ENCODE measurements around the gene RAX2. TPM values are rescaled to one million over a fixed set of nuclear protein-coding genes. Genes with fewer than 3 reads are reported as not detected.
A peak's percentile ranks its signal among the peaks of the same experiment; 100 is the strongest.

RAX2 gene
- total and polyA plus RNA-seq, 2 of the 8 experiments (the other 6 are each of a cell fraction or from before 2014, with no cell fraction given): 0.08 TPM; not detected in 1

GRCh38 chr19:3761382-3762129 is 10.5 kb downstream of the RAX2 start, which contains the start of gene APBA3:
TSS of gene APBA3 (minus strand) at chr19:3761692. CDS start at chr19:3760264, 1,428 bp downstream.
- peaks cover 0 to 3% (median 0%) of the 10 kb centered on the region in 4 experiments; a peak in 5 of 8 replicates for H3K36me3 ChIP-seq (ENCODE audit: control insufficient read depth in 2 of 4, insufficient read depth in 4 of 4, low read length in 3 of 4)
- no peak within 1 kb of the TSS for H2AK5ac ChIP-seq (ENCODE audit: low read depth, low read length)
- DNase-seq (ENCODE audit: low read depth in 1 of 2, low spot score in 2 of 2) (peak; percentile 79 to 99), FAIRE-seq (no peak)
- H3K9ac ChIP-seq (replicated peaks in 1 of 4; ENCODE audit: extremely low read depth in 1 of 4, low read depth in 3 of 4, low read length in 3 of 4): peak within 1 kb of the TSS; percentile 65 to 93 (median 84)
- H3K23ac ChIP-seq (ENCODE audit: insufficient read length): no peak within 1 kb of the TSS
- peak within 1 kb of the TSS; percentile 82; the same call in 1 of the 2 replicates for H2AFZ ChIP-seq (ENCODE audit: low read length)
- WGBS, 2 experiments (ENCODE audit: extremely low coverage in 1 of 2, insufficient coverage in 1 of 2, insufficient read length in 1 of 2, insufficient replicate concordance in 2 of 2, low coverage in 1 of 2, low lambda C conversion rate in 2 of 2, missing lambda C conversion rate in 1 of 2): 10% methylated on average over 41 of the region's 45 CpGs; no CpG with 5 or more reads in 1 of the 2 experiments
- peaks cover 0 to 5% of the 10 kb centered on the region in 2 experiments for H4K20me1 ChIP-seq (replicated peaks in 1 of 2; ENCODE audit: control insufficient read depth in 1 of 2, insufficient read depth in 2 of 2, low read length in 2 of 2)
- H3K27ac ChIP-seq (ENCODE audit: low read depth, low read length): peak within 1 kb of the TSS; percentile 85
- peak within 1 kb of the TSS; percentile 91 for H2BK5ac ChIP-seq (ENCODE audit: low read depth, low read length)
- peak within 1 kb of the TSS; percentile 98 for H3K18ac ChIP-seq (ENCODE audit: extremely low read depth, low read length)
- ChIA-PET CTCF (ENCODE audit: partially characterized antibody) (interaction anchor here (0.6 to 2.7 kb wide), 7 partner anchors 13 to 477 kb away, joined by 3 to 8 read pairs (median 4); no protein-coding TSS in a partner anchor), POLR2A (ENCODE audit: partially characterized antibody) (interaction anchor here (0.6 to 3.0 kb wide), 21 partner anchors 10 to 317 kb away, joined by 3 to 23 read pairs (median 4); partner anchors contain the start of genes DAPK3, EEF2, MATK and NMRK2)
- peak within 1 kb of the TSS; percentile 85 for H4K5ac ChIP-seq (ENCODE audit: insufficient read length, low read depth, low read length)
- no peaks in the 10 kb centered on the region; the same call in 1 of the 2 replicates for H3K79me1 ChIP-seq (ENCODE audit: low read depth, low read length)
- H3K4me3 ChIP-seq (ENCODE audit: extremely low read depth in 1 of 4, insufficient read depth in 2 of 4, low read depth in 3 of 4, low read length in 4 of 4): peak within 1 kb of the TSS; percentile 88 to 95 (median 90)
- H3K4me1 ChIP-seq (replicated peaks in 1 of 4; ENCODE audit: control insufficient read depth in 3 of 4, insufficient read depth in 4 of 4, low read length in 3 of 4): no peaks in the 10 kb centered on the region
- peak within 1 kb of the TSS; percentile 97 for H4K8ac ChIP-seq (ENCODE audit: extremely low read depth, insufficient read depth, low read length)
- H3K4me2 ChIP-seq (ENCODE audit: insufficient read depth in 1 of 2, low read depth in 2 of 2, low read length in 2 of 2): peak within 1 kb of the TSS; percentile 72 to 87
- H3K9me3 ChIP-seq (ENCODE audit: insufficient read depth in 2 of 2, low read depth in 1 of 2, low read length in 1 of 2): no peaks in the 10 kb centered on the region
- peak within 1 kb of the TSS; percentile 79 for H4K91ac ChIP-seq (replicated peaks; ENCODE audit: insufficient read length, low read length)
- peaks cover 0 to 7% of the 10 kb centered on the region in 2 experiments; a peak in 1 of 4 replicates for H3K79me2 ChIP-seq (ENCODE audit: control insufficient read depth in 1 of 2, insufficient read depth in 2 of 2, low read length in 2 of 2)
- H3K23me2 ChIP-seq (ENCODE audit: low read depth, low read length): peaks cover 5% of the 10 kb centered on the region
- H2BK12ac ChIP-seq (ENCODE audit: low read depth, low read length): 0 out of 2 replicates have a peak within 1 kb of the TSS, but pooled peaks have one; percentile 9
- H3K14ac ChIP-seq (ENCODE audit: insufficient read length): no peak within 1 kb of the TSS
- H2BK20ac ChIP-seq (ENCODE audit: low read length): no peak within 1 kb of the TSS
- no peak within 1 kb of the TSS; the same call in 1 of the 2 replicates for H2BK15ac ChIP-seq (ENCODE audit: low read length)
- peak within 1 kb of the TSS; percentile 88 for H3K56ac ChIP-seq (replicated peaks; ENCODE audit: insufficient read length, low read depth, low read length)
- H3K4ac ChIP-seq (replicated peaks; ENCODE audit: insufficient read length, low read depth, low read length): peak within 1 kb of the TSS; percentile 92
- H2BK120ac ChIP-seq (replicated peaks; ENCODE audit: low read depth, low read length): no peak within 1 kb of the TSS
- H3K27me3 ChIP-seq (replicated peaks in 1 of 4; ENCODE audit: control insufficient read depth in 3 of 4, extremely low read depth in 1 of 4, insufficient read depth in 3 of 4, low read length in 3 of 4): no peaks in the 10 kb centered on the region
- no peak for TF ChIP-seq E2F6 (IDR thresholded peaks at IDR 0.05)
- peak; percentile 69 for TF ChIP-seq TAF1 (IDR thresholded peaks at IDR 0.05; ENCODE audit: low read depth, low read length)
- TF ChIP-seq EGR1 (IDR thresholded peaks at IDR 0.05; ENCODE audit: borderline replicate concordance, low read depth, low read length): peak; percentile 67; the same call in 1 of the 2 replicates
- TF ChIP-seq KDM1A (IDR thresholded peaks at IDR 0.05; ENCODE audit: borderline replicate concordance, low read length): 0 out of 2 replicates have a peak, but pooled peaks have one; percentile 49
- TF ChIP-seq TAF7 (optimal IDR thresholded peaks at IDR 0.05; ENCODE audit: borderline replicate concordance, low read depth, low read length): no peak
- TF ChIP-seq CTBP2 (IDR thresholded peaks at IDR 0.05; ENCODE audit: borderline replicate concordance, insufficient read depth, insufficient read length, low read length): no peak
- TF ChIP-seq EZH2 (IDR thresholded peaks at IDR 0.05; ENCODE audit: low read depth, low read length, severe bottlenecking): no peak
- no peak for TF ChIP-seq ATF2 (IDR thresholded peaks at IDR 0.05; ENCODE audit: low read length)
